GM12864 (cell line): Measurements from ENCODE around the gene KDELR3.

Experiments
- DNase-seq: peaks from one replicate; pipeline ENCODE4 v3.0.0-alpha.2; 2011; ENCODE audit warnings: low read depth
- H3K4me3 ChIP-seq: 2 replicates; pipeline ENCODE4 v1.5.1; 2011; ENCODE audit warnings: mild to moderate bottlenecking, low read depth, low read length, control low read depth
- CTCF ChIP-seq: IDR thresholded peaks from 2 replicates; pipeline ENCODE4 v1.5.1; 2011; ENCODE audit warnings: low read depth, mild to moderate bottlenecking, moderate library complexity, low read length, control low read depth, inconsistent platforms; ENCODE audit errors: missing control alignments

Gene KDELR3

GRCh38 chr22:38467904-38468442 lies at the start of gene KDELR3:
TSS of gene KDELR3 (plus strand) at chr22:38468096. CDS start at chr22:38468234, 138 bp downstream.
- no peak for DNase-seq
- no peak for TF ChIP-seq CTCF
- peak within 1 kb of the TSS; percentile 37 for H3K4me3 ChIP-seq

- DNase-seq: no peak
- H3K4me3 ChIP-seq: no peak overlapping the region
- no peak for TF ChIP-seq CTCF
Observed at GRCh38 chr22:38418589-38418988, 49.3 kb upstream of the KDELR3 start.

GRCh38 chr22:38419121-38419857 lies 48.6 kb upstream of the KDELR3 start:
- no peak for DNase-seq
- no peak for TF ChIP-seq CTCF
- H3K4me3 ChIP-seq: no peak overlapping the region

GRCh38 chr22:38419858-38420160 lies 48.1 kb upstream of the KDELR3 start:
- H3K4me3 ChIP-seq: no peak overlapping the region
- DNase-seq: no peak
- no peak for TF ChIP-seq CTCF

GRCh38 chr22:38420734-38421133 lies 47.2 kb upstream of the KDELR3 start:
- no peak for TF ChIP-seq CTCF
- DNase-seq: no peak
- no peak overlapping the region for H3K4me3 ChIP-seq

GRCh38 chr22:38422611-38423511 lies 45.0 kb upstream of the KDELR3 start:
- no peak for TF ChIP-seq CTCF
- DNase-seq: no peak
- H3K4me3 ChIP-seq: no peak overlapping the region
